8988T (cell line): ENCODE measurements around the gene DSG3.

Experiments used
- DNase-seq: peaks from one replicate; pipeline ENCODE4 v3.0.0; 2011

The DSG3 gene

GRCh38 chr18:31447530-31448191 lies at the start of gene DSG3:
DSG3 (plus strand) TSS chr18:31447741; CDS start chr18:31447878, 137 bp downstream.
- DNase-seq: no peak

- no peak for DNase-seq
These were observed 49.4 kb upstream of the DSG3 start for GRCh38 chr18:31398191-31398590.

- DNase-seq: no peak
These were observed 48.1 kb upstream of the DSG3 start for GRCh38 chr18:31399306-31400032.

- DNase-seq: no peak
These were observed 46.1 kb upstream of the DSG3 start for GRCh38 chr18:31401156-31402025.

GRCh38 chr18:31402026-31402373 lies 45.5 kb upstream of the DSG3 start:
- DNase-seq: no peak

GRCh38 chr18:31403409-31403808 lies 44.1 kb upstream of the DSG3 start:
- DNase-seq: no peak

GRCh38 chr18:31407649-31408048 lies 39.9 kb upstream of the DSG3 start:
- DNase-seq: no peak

GRCh38 chr18:31409276-31409675 lies 38.3 kb upstream of the DSG3 start:
- no peak for DNase-seq

GRCh38 chr18:31410716-31411483 lies 36.6 kb upstream of the DSG3 start:
- no peak for DNase-seq

GRCh38 chr18:31413137-31413536 lies 34.4 kb upstream of the DSG3 start:
- DNase-seq: no peak

GRCh38 chr18:31417850-31418249 lies 29.7 kb upstream of the DSG3 start:
- no peak for DNase-seq

GRCh38 chr18:31419457-31419932 lies 28.0 kb upstream of the DSG3 start:
- no peak for DNase-seq

GRCh38 chr18:31420032-31420431 lies 27.5 kb upstream of the DSG3 start:
- DNase-seq: no peak

- DNase-seq: no peak
These were observed 27.0 kb upstream of the DSG3 start for GRCh38 chr18:31420524-31420923.

GRCh38 chr18:31424383-31424988 lies 23.1 kb upstream of the DSG3 start:
- no peak for DNase-seq

- DNase-seq: no peak
These were observed 21.5 kb upstream of the DSG3 start for GRCh38 chr18:31426021-31426420.

GRCh38 chr18:31426871-31427406 lies 20.6 kb upstream of the DSG3 start:
- DNase-seq: no peak

- DNase-seq: no peak
These were observed 19.3 kb upstream of the DSG3 start for GRCh38 chr18:31428211-31428610.

GRCh38 chr18:31429623-31430022 lies 17.9 kb upstream of the DSG3 start:
- no peak for DNase-seq

- no peak for DNase-seq
These were observed 17.5 kb upstream of the DSG3 start for GRCh38 chr18:31430072-31430471.

- no peak for DNase-seq
These were observed 17.0 kb upstream of the DSG3 start for GRCh38 chr18:31430554-31430953.

- no peak for DNase-seq
These were observed 15.2 kb upstream of the DSG3 start for GRCh38 chr18:31432316-31432715.
